ENCODE data around the gene SMURF1.

- TF ChIP-seq, protein P1, sequence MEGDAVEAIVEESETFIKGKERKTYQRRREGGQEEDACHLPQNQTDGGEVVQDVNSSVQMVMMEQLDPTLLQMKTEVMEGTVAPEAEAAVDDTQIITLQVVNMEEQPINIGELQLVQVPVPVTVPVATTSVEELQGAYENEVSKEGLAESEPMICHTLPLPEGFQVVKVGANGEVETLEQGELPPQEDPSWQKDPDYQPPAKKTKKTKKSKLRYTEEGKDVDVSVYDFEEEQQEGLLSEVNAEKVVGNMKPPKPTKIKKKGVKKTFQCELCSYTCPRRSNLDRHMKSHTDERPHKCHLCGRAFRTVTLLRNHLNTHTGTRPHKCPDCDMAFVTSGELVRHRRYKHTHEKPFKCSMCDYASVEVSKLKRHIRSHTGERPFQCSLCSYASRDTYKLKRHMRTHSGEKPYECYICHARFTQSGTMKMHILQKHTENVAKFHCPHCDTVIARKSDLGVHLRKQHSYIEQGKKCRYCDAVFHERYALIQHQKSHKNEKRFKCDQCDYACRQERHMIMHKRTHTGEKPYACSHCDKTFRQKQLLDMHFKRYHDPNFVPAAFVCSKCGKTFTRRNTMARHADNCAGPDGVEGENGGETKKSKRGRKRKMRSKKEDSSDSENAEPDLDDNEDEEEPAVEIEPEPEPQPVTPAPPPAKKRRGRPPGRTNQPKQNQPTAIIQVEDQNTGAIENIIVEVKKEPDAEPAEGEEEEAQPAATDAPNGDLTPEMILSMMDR (IDR thresholded peaks at IDR 0.05), result no peak
- no peak for TF ChIP-seq POLR2A (IDR thresholded peaks at IDR 0.05; ENCODE audit: low read depth)
- TF ChIP-seq EP300 (IDR thresholded peaks at IDR 0.05), result no peak
Measured at GRCh38 chr7:99033765-99034164, 110.1 kb downstream of the SMURF1 start.

Measured in esophagus muscularis mucosa (tissue), 4 donors.